ENCODE measurements around the gene UBE2E1. TPM values are rescaled to one million over a fixed set of nuclear protein-coding genes. Genes with fewer than 3 reads are reported as not detected.

The UBE2E1 gene
- total and polyA plus RNA-seq, 2 of the 4 experiments (the other 2 are of a cell fraction) = 54.1 to 91.6 TPM

GRCh38 chr3:23873941-23874340, 68.2 kb downstream of the UBE2E1 start:
- Histone ChIP-seq H3K14ac (replicated peaks; ENCODE audit: low read depth, low read length) (peak overlapping the region; percentile 57; the same call in 1 of the 2 replicates), H2AK9ac (replicated peaks; ENCODE audit: low read depth, low read length, poor library complexity) (no peak overlapping the region), H3K4me2 (ENCODE audit: low read depth, low read length) (peak overlapping the region; percentile 76), H2AK5ac (ENCODE audit: low read depth, low read length) (no peak overlapping the region), H4K91ac (ENCODE audit: insufficient read depth, low read depth, low read length) (no peak overlapping the region), H3K27me3 (ENCODE audit: control insufficient read depth, insufficient read depth, low read length) (no peaks in the 10 kb centered on the region), H4K5ac (ENCODE audit: low read depth, low read length) (no peak overlapping the region), H2BK5ac (ENCODE audit: low read depth, low read length, poor library complexity, severe bottlenecking) (peak overlapping the region; percentile 56), H3K23ac (ENCODE audit: low read depth, low read length) (no peak overlapping the region), H3K18ac (ENCODE audit: low read depth, low read length) (peak overlapping the region; percentile 24; the same call in 1 of the 2 replicates), H2BK20ac (ENCODE audit: low read depth, low read length) (no peak overlapping the region), H4K8ac (ENCODE audit: low read depth in 2 of 2, low read length in 2 of 2) (no peak overlapping the region), H3K4me1 (ENCODE audit: control insufficient read depth, insufficient read depth, low read length) (peaks cover 16% of the 10 kb centered on the region), H3K27ac (ENCODE audit: insufficient read depth, low read length) (no peak overlapping the region), H3K4ac (ENCODE audit: low read depth, low read length) (0 out of 2 replicates have a peak overlapping the region, but pooled peaks have one; percentile 29), H2BK120ac (ENCODE audit: low read depth, low read length) (no peak overlapping the region), H4K20me1 (ENCODE audit: insufficient read depth, low read length) (peaks cover 51% of the 10 kb centered on the region), H2AFZ (replicated peaks; ENCODE audit: low read length, poor library complexity) (no peak overlapping the region), H3K79me1 (ENCODE audit: low read depth in 1 of 2, low read length in 2 of 2) (peaks cover 28 to 69% of the 10 kb centered on the region in 2 experiments), H3K9ac (ENCODE audit: low read depth, low read length) (no peak overlapping the region), H3K9me3 (ENCODE audit: control insufficient read depth, insufficient read depth, low read length) (no peaks in the 10 kb centered on the region), H3K4me3 (ENCODE audit: insufficient read depth, low read depth, low read length) (no peak overlapping the region), H3K36me3 (ENCODE audit: control insufficient read depth, insufficient read depth, low read length) (no peaks in the 10 kb centered on the region), H3K9me1 (ENCODE audit: insufficient read depth, low read length) (peaks cover 5% of the 10 kb centered on the region), H2BK15ac (ENCODE audit: low read depth, low read length) (no peak overlapping the region), H3K56ac (ENCODE audit: extremely low read depth, insufficient read depth, low read length) (no peak overlapping the region)
- intact Hi-C loops (cut with micrococcal nuclease) (loop anchor here (1.0 to 10.0 kb wide), 3 partner anchors 159 to 669 kb away; partner anchors contain the start of gene UBE2E2), dilution Hi-C loops (cut with HindIII; ENCODE audit: low sequenced_read_pairs, unreplicated experiment) (no loop called here), in situ Hi-C loops (cut with MboI; ENCODE audit: low sequenced_read_pairs) (no loop called here)
- DNase-seq (peak; percentile 50), ATAC-seq (ENCODE audit: low read depth) (peak; percentile 12; the same call in 1 of the 2 replicates)
- no TSS peak for BruUV-seq (replicated peaks)
- TF ChIP-seq CEBPB (IDR thresholded peaks at IDR 0.05; ENCODE audit: low read depth, low read length) = peak; percentile 62
- no peak for TF ChIP-seq CTCF (conservative IDR thresholded peaks at IDR 0.05; ENCODE audit: low read depth, low read length)
- WGBS, 2 experiments (ENCODE audit: extremely low coverage in 2 of 2, insufficient read length in 1 of 2) = no CpG with 5 or more reads among the region's 2 CpGs
- ChIA-PET CTCF (interaction anchor here (0.9 kb wide), 2 partner anchors 48 to 283 kb away, joined by 3 read pairs; no protein-coding TSS in a partner anchor), POLR2A (ENCODE audit: unreplicated experiment) (interaction anchor here (0.6 kb wide), 1 partner anchor 62 kb away, joined by 3 read pairs; no protein-coding TSS in a partner anchor)
